ENCODE measurements around the gene EDDM13. TPM values are rescaled to one million over a fixed set of nuclear protein-coding genes. Genes with fewer than 3 reads are reported as not detected.

Gene EDDM13
- total and polyA plus RNA-seq, 2 of the 8 experiments (the other 6 are each of a cell fraction or from before 2014, with no cell fraction given): not detected

DNA sequence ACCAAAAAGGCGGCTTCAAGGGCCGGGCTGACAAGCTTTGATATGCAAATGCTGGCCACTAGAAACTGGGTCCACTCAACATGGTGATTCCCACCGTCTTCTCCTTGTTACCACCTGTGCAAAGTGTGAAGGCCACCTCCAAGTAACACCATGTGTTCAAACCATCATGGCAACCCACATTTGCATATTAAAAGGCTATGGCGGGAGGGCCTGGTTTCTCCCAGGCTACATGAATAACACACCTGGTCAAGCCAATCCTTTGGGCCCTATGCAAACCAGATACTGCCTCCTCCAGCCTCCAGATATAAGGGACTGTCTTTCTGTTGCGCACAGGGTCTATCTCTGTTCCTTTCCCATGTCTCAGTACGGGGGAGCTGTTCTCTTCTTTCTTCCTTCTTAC, 78.7 kb downstream of the EDDM13 start (continued):
- TF ChIP-seq PHF8 (conservative IDR thresholded peaks at IDR 0.05; ENCODE audit: low read depth, low read length): no peak
